AG10803 (cell line): ENCODE data around the gene SMURF1.
A peak's percentile ranks its signal among the peaks of the same experiment; 100 is the strongest.
"Not testable (repeated sequence)": the region's sequence is repeated elsewhere in the genome, so short reads cannot be mapped to it uniquely, and the experiment has no call there.

Experiments
- DNase-seq: peaks from one replicate; pipeline ENCODE4 v3.0.0; 2010; ENCODE audit warnings: low read depth
- H3K4me3 ChIP-seq: 2 replicates; pipeline ENCODE4 v1.5.1; 2011; ENCODE audit warnings: mild to moderate bottlenecking, low read length, control low read depth
- TF ChIP-seq, protein P1 (sequence below): conservative IDR thresholded peaks from 2 replicates; pipeline ENCODE4 v1.5.1; 2011; ENCODE audit warnings: mild to moderate bottlenecking, low read length, control low read depth, inconsistent platforms

The SMURF1 gene

DNA sequence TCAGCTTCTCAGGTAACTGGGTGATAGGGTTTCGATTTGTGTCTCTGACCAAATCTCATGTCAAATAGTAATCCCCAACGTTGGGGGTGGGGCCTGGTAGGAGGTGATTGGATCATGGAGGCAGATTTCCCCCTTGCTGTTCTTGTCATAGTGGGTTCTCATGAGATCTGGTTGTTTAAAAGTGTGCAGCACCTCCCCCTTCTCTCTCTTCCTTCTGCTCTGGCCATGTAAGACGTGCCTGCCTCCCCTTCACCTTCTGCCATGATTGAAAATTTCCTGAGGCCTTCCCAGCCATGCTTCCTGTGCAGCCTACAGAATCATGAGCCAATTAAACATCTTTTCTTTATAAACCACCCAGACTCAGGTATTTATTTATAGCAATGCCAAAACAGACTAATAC, 21.9 kb upstream of the SMURF1 start:
- TF ChIP-seq, protein P1, sequence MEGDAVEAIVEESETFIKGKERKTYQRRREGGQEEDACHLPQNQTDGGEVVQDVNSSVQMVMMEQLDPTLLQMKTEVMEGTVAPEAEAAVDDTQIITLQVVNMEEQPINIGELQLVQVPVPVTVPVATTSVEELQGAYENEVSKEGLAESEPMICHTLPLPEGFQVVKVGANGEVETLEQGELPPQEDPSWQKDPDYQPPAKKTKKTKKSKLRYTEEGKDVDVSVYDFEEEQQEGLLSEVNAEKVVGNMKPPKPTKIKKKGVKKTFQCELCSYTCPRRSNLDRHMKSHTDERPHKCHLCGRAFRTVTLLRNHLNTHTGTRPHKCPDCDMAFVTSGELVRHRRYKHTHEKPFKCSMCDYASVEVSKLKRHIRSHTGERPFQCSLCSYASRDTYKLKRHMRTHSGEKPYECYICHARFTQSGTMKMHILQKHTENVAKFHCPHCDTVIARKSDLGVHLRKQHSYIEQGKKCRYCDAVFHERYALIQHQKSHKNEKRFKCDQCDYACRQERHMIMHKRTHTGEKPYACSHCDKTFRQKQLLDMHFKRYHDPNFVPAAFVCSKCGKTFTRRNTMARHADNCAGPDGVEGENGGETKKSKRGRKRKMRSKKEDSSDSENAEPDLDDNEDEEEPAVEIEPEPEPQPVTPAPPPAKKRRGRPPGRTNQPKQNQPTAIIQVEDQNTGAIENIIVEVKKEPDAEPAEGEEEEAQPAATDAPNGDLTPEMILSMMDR: no peak
- no peak for DNase-seq
- no peak overlapping the region for H3K4me3 ChIP-seq

GRCh38 chr7:99163669-99164068, 19.8 kb upstream of the SMURF1 start:
- not testable (repeated sequence) for DNase-seq, H3K4me3 ChIP-seq

DNA sequence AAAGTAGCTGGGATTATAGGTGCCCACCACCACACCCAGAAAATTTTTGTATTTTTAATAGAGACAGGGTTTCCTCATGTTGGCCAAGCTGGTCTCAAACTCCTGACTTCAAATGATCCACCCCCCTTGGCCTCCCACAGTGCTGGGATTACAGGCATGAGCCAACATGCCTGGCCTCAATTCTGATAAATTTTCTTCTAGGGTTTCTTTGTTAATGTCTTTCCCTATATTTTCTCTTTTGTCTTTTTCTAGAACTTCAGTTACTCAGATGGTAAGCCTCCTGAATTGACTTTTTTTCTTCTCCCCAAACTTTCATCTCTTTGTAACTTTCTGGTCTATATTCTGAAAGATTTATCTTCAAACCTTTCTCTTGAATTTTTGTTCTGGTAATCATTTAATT, 12.7 kb upstream of the SMURF1 start:
- DNase-seq: no peak

DNA sequence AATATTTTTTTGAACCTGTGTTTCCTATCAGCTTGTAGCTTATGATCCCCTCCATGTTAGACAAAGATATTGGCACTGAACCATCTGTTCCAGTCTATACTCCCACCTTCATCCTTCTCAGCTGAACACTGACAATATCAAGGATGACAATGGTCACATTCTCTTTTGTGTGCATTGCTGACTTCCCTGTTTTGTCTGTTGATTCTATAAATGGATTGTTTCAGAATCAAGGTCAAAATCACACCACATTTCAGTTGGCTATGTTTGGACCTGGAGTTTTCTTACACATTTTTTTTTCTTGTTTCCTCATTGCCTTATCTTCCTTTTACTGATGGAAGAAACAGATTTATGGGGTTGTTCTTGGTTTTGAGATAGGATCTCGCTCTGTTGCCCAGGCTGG, 11.3 kb upstream of the SMURF1 start:
- H3K4me3 ChIP-seq: no peak overlapping the region
- no peak for DNase-seq
- TF ChIP-seq, protein P1: no peak

More for the DNA sequence above, 12.7 kb upstream of the SMURF1 start:
- TF ChIP-seq, protein P1: no peak
- no peak overlapping the region for H3K4me3 ChIP-seq

DNA sequence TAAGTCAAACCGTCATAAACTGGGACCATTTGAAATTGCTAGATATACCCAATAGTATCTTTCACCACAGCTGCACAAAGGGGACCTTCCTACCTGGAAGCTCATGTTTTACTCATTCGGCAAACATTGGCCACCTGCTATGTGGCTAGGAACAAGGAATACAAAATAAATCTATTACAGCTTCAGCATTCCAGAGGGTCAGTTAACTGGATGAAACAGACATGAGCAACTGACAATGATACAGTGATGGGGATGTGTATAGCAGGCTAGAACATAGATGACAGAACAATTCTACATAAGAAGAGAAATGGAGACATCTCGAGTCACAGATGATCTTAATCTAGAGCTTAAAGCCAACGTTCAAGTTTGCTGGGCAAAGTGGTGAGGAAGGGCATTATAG, 3.1 kb upstream of the SMURF1 start:
- no peak overlapping the region for H3K4me3 ChIP-seq
- DNase-seq: no peak
- TF ChIP-seq, protein P1: no peak

- no peak for DNase-seq
- TF ChIP-seq, protein P1: no peak
- H3K4me3 ChIP-seq: peak overlapping the region; percentile 71
Observed at GRCh38 chr7:99143521-99143852, 421 bp downstream of the SMURF1 start.

- peak; percentile 96 for DNase-seq
- TF ChIP-seq, protein P1: no peak
- peak overlapping the region; percentile 71 for H3K4me3 ChIP-seq
Observed at GRCh38 chr7:99142727-99143520, 984 bp downstream of the SMURF1 start.
